GM21390 (cell line): ENCODE measurements around the gene FARP1.

ENCODE experiments used
- ATAC-seq: cut with Tn5 transposase; IDR thresholded peaks from one replicate; pipeline ENCODE4 v1.9.1; 2021; ENCODE audit not compliant: unreplicated experiment

Gene FARP1

GRCh38 chr13:98134901-98135300, 8.0 kb upstream of the FARP1 start:
- no peak for ATAC-seq

GRCh38 chr13:98141091-98141490, 1.8 kb upstream of the FARP1 start:
- ATAC-seq: no peak

DNA sequence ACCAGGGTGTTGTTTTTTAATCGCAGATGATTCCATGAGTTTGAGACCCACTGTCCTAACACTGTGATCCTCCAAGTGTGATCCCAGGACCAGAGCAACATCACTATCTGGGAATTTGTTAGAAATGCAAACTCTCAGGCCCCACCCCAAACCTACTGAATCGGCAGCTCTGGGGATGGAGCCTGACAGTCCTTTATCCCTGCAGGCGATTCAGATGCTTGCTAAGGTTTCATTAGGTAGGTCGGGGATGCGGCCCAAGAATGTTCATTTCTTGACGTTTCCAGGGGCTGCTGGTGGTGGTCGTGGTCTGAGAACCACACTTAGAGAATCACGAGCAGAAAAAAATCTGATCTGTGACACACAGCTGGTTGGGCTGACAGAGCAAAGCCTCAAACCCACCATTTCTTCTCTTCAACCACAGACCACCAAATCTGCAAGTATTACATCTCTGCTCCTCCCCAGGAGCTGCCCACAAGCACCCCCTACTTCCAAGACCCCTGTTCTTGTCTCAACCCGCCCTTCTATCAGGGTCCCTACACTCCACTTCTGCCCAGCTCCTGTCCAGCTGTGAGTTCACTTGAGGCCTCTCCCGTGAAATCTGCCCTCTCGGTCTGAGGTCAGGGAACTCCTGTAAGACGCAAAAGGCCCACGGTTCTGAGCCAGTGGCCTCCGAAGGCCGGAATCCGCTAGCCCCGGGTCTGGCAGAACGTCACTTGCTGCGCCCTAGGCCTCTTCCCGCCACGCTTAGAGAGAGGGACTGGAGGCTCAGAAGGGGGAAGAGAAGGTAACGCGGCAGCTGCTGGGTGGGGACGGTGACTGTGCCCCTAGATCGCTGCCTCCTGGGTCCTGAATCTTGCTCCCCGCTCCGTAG, 1.1 kb upstream of the FARP1 start:
- no peak for ATAC-seq

GRCh38 chr13:98143157-98143553, 261 bp downstream of the FARP1 start:
- peak; percentile 39 for ATAC-seq

DNA sequence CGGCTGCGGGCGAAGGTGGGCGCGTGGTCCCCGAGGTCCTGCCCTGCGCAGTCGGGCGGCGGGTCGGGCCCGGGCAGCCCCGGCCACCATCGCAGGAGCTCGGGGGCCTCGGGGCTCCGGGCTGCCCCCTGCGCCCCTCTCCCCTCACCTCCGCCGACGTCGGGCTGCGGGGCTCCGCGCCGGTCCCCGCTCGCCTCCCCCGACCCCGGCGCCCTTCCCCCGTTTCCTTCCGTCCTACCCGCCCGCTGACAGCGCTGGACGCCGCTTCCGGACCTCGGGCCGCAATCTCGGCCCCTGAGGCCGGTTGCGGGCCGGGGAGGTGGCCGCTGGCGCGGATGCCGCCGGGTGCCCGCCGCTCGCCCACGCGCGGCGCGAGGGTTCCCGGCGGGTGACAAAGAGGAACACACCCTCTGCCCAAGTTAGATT, 720 bp downstream of the FARP1 start:
- ATAC-seq: peak; percentile 1

DNA sequence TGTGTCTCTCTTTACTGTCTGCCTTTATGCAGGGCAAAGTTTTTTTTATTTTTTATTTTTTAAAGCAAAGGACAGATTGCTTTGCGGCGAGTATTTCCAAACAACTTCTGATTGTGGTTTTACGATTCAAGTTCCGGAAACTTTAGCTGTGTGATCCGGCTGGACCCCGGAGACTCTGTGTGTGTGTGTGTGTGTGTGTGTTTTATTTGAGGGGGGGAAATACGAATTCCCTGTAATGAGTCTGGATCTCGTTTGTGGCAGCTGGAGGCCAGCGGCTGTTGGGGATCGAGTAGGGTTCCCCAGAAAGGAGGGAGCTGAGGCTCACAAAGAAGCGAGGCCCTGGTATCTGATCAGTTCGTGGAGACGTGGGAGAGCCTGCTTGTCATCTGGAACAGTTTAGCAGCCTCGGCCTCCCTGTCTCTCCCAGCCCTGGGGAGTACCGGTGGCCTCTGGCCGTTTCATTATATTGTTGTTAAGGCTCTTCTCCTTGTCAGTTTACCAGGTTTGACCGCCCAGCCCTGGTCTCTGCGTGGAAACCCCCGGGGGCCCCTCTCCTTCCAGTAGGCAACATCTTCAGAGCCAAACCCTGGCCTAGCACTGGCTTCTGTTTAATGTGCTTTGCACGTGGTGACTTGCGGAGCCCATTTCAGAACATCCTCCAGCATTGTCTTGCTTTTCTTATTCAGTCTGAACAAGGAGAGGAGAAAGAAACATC, 1.3 kb downstream of the FARP1 start:
- ATAC-seq: no peak

- ATAC-seq: no peak
Measured at GRCh38 chr13:98144801-98145350, 2.0 kb downstream of the FARP1 start.

- no peak for ATAC-seq
Measured at GRCh38 chr13:98147521-98147920, 4.6 kb downstream of the FARP1 start.

- ATAC-seq: no peak
Measured at GRCh38 chr13:98150832-98151479, 8.1 kb downstream of the FARP1 start.

GRCh38 chr13:98155475-98156109, 12.7 kb downstream of the FARP1 start:
- ATAC-seq: no peak

DNA sequence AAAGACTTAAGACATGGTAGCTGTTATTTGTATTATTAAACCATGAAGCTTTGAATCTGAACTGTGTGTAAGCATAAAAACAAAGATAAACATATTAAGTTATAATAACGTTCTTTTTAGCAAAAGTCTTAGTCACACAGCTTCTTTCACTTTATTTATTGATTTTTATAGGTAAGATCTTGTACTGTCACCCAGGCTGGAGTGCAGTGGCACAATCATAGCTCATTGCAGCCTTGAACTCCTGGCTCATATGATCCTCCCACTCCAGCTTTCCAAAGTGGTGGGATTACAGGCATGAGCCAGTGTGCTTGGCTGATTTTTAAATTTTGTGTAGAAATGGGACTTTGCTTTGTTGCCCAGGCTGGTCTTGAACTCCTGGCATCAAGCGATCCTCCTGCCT, 13.4 kb downstream of the FARP1 start:
- ATAC-seq: no peak

- no peak for ATAC-seq
Measured at GRCh38 chr13:98157188-98157587, 14.3 kb downstream of the FARP1 start.

DNA sequence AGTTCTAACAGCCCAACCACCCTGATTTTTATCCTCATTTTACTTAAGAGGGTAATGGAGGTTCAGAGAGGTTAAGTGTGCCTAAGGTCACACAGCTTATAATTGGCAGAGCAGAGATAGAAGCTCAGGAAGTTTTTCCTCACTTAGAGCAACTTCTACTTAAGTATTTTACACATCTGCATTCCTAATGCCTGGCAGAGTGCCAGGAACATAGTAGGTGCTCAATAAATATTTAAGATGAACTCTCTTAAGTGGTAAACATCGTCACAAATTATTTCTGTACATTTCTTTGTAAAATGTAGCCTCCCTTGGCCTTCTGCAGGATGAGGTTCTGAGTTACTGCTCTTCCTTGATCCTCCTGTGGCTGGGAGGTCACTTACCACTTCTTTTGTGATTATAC, 14.7 kb downstream of the FARP1 start:
- ATAC-seq: no peak

GRCh38 chr13:98158172-98158899, 15.4 kb downstream of the FARP1 start:
- no peak for ATAC-seq

DNA sequence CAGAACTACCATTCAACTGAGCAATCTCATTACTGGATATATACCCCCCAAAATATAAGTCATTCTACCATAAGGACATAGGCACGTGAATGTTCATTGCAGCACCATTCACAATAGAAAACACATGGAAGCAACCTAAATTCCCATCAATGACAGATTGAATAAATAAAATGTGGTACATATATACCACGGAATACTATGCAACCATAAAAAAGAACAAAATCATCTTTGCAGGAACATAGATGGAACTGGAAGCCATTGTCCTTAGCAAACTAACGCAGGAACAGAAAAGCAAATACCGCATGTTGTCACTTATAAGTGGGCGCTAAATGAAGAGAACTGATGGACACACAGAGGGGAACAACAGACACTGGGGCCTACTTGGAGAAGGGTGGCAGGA, 20.0 kb downstream of the FARP1 start:
- ATAC-seq: no peak

GRCh38 chr13:98169331-98169730, 26.4 kb downstream of the FARP1 start:
- ATAC-seq: no peak

GRCh38 chr13:98171900-98172589, 29.2 kb downstream of the FARP1 start:
- ATAC-seq: no peak

- ATAC-seq: no peak
Measured at GRCh38 chr13:98172590-98173422, 29.9 kb downstream of the FARP1 start.
